HG03565 (cell line): ENCODE measurements around the gene PTPRG.

Experiments used
- ATAC-seq: cut with Tn5 transposase; IDR thresholded peaks from one replicate; pipeline ENCODE4 v1.9.1; 2021; ENCODE audit warnings: mild to moderate bottlenecking, moderate library complexity; ENCODE audit not compliant: unreplicated experiment

The PTPRG gene

DNA sequence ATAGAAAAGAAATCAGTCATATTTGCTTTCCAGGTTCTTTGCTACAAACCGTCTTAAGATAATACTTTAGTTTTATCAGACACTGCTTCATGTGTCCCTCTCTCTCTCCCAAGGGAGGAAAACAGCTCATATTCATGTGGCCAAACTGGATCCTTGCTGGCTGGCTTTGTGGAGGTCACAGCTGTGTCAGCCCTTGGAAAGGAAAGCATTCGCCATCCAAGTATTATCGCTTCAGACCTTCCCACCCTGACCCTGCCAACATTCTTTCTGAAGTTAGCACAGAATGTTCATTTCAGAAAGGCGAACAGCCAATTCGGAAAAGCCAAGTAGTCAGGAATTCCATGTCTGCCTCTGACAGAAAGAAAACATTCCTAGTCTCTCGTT lies 598.3 kb downstream of the PTPRG start:
- no peak for ATAC-seq

DNA sequence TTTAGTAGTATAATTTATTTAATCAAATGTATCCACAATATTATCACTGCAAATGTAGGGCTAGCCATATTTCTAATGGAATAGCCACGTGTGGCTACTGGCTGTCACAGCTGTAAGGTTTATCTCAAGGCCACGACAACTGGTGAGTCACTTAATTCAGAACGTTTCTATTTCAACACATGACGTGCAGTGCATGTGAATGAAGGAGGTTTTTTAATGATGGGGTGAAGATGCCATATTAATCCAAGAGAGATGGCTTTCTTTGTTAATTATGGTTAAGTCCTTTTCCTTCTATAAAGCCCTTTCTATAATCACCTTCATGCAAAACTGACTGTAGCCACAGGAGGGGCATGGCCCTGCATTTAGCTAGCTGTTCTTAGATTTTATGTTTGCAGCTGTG lies 600.0 kb downstream of the PTPRG start:
- ATAC-seq = no peak

DNA sequence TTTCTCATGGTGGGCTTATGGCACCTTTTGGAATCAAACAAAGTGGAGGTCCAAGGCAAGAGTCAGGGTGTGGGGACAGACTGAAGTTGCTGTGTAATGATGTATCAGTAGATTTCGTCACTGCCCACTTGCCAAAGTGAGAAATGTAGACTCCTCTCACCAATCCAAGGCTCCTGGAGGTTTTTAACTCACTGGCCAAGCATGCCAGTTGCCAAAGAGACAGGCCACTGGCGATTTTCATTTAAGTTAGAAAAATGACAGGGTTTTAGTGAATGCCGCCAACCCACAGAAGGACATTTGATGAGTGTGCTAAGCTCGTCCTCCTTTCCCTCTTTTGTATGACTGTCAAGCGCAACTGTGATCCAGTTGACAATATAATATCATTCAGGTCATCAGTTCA lies 602.8 kb downstream of the PTPRG start:
- no peak for ATAC-seq

GRCh38 chr3:62164746-62165145 lies 603.4 kb downstream of the PTPRG start:
- no peak for ATAC-seq

DNA sequence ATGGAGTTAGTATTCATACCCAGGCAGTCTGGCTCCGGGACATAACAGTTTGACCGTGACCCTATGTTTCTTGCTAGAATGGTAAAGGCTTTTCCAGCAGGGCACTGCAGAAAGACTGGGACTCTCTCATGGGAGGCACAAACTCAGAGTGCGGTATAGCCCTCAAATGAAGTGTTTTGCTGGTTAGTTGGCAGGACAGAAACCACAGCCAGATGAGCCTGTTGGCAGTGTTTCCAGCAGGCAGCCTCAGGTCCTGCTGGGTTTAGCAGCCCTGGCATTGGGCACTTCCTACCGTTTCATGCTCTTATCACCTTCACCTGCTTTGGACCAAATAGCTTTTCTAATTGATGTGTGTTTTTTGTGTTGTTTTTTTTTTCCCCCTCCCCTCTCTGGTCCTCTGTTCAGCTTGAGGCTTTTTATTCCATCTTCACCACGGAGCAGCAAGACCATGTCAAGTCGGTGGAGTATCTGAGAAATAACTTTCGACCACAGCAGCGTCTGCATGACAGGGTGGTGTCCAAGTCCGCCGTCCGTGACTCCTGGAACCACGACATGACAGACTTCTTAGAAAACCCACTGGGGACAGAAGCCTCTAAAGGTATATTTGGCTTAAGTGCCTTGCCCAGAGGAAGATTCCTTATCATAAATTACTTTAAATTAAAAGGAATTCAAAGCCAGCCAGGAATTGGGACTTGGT lies 606.3 kb downstream of the PTPRG start:
- ATAC-seq = no peak

GRCh38 chr3:62168356-62168755 lies 607.0 kb downstream of the PTPRG start:
- ATAC-seq = no peak

DNA sequence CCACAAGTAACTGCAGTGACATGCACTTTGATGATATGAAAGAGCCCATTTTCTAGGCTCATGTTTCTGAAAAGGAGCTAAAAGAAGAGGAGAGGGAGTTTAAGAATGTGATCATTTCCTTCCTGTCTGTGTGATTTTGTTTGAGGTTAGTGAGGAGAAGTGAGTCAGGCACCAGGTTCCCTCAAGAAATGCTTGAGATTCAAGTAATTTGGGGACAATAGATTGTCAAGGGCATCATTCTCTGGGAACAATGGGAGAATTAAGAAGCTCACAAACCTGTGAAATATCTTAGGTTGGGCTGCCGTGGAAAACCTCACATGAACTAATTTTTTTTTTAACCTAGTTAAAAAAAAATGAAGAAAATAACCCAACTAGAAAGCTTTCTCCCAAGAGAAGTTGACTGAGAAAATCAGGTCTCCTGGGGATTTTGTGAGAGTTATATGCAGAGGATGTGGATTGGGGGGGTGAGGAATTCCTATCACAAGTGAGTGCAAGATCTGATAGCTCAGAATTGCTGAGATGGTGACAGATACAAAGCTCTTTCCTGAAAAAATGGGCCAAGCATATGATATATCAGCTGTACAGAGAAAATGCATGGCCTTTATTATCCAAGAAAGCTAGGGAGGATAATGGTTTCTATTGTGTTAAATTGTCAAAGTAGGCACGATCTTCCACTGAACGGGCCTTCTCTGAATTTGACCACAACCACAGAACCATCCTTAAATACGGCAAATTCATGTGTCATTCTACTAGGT lies 608.7 kb downstream of the PTPRG start:
- ATAC-seq = no peak

DNA sequence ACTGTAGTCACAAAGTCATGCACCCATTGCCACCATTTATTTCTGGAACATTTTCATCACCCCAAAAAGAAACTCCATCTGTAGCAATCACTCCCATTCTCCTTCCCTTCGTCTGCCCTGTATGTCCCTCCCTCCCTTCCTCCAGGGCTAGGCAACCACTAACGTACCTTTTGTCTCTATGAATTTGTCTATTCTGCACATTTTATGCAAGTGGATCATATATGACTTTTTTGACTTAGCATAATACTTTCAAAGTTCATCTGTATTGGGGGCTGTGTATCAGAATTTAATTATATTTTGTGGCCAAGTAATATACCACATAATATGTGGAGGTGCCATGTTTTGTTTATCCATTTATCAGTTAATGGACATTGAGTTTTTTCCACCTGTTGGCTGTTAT lies 610.4 kb downstream of the PTPRG start:
- ATAC-seq = no peak

DNA sequence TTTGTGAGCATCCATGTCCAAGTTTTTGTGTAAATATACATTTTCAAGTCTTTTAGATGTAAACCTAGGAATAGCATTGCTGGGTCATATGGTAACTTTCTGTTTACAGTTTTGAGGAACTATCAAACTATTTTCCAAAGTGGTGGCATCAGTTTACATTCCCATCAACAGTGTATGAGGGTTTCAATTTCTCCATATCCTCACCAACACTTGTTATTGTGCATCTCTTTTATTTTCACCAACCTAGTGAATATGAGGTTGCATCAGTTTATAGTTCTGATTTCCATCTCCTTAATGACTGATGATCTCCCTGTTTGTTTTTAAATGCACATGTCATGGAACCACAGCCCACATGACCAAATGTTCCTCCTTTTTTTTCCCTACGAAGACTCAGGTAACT lies 610.8 kb downstream of the PTPRG start:
- no peak for ATAC-seq

GRCh38 chr3:62173939-62174515 lies 612.7 kb downstream of the PTPRG start:
- ATAC-seq = no peak

DNA sequence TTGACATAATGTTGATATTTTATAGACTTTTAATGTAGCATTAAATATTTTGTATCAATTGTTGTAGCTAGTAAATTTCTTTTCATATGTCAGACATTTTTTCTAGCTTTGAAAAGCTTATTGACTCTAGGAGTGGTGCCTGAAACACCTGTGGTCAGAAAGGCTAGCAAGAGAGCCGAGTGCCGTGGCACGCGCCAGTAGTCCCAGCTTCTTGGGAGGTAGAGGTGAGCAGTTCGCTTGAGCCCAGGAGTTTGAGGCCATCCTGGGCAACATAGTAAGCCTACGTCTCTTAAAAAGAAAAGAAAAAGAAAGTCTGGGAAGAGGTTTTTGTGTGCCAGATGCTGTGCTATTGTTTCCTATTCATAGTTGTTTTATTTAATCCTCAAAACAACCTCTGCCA lies 613.8 kb downstream of the PTPRG start:
- no peak for ATAC-seq

DNA sequence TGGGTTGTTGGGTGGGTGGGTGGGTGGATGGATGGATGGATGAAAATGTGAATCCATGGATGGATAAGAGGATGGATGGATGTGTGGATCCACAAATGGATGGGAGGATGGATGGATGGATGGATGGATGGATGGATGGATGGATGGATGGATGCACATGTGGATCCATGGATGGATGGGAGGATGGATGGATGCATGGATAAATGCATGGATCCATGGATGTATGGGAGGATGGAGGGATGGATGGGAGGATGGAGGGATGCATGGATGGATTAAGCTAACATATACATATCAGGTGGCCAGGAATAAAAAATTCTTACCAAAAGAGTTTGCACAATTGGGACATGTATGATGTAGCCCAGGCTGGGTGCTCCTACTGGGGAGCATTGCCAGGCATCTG lies 616.7 kb downstream of the PTPRG start:
- no peak for ATAC-seq

GRCh38 chr3:62178739-62179600 lies 617.6 kb downstream of the PTPRG start:
- ATAC-seq = no peak

DNA sequence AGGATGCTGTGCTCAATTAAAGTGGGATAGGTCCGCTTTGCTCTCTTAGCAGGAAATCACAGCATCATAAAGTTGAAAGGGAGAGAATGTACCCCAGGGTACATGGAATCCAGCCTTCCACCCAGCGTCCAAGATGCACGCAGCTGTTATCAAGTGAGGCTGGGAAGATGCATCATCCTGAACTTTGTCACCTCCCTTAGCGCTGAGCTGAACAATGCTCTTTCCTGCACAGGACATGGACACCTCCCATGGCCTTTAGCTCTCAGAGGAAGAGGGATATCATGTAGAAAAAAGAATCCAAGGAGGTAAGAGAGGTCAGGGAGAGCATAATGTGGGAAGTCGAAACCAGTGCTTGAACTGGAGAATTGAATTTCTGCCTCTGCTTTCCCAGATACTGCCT lies 619.1 kb downstream of the PTPRG start:
- no peak for ATAC-seq

DNA sequence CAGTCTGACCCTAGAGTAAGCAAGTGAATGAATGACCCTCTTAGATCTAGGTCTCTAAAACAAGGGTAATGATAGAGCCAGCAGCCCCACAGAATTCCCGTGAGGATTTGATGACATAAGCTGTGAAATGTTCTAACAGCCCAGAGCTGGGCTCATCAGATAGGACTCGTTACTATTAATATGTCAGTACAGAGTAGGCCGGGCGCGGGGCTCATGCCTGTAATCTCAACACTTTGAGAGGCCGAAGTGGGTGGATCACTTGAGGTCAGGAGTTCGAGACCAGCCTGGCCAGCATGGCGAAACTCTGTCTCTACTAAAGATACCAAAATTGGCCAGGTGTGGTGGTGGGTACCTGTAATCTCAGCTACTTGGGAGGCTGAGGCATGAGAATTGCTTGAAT lies 621.7 kb downstream of the PTPRG start:
- ATAC-seq = no peak

- no peak for ATAC-seq
Observed at GRCh38 chr3:62183969-62184368, 622.6 kb downstream of the PTPRG start.

- ATAC-seq = no peak
Observed at GRCh38 chr3:62184559-62184958, 623.2 kb downstream of the PTPRG start.

GRCh38 chr3:62187022-62187431 lies 625.7 kb downstream of the PTPRG start:
- ATAC-seq = no peak

GRCh38 chr3:62188681-62189375 lies 627.5 kb downstream of the PTPRG start:
- ATAC-seq = peak; percentile 65

DNA sequence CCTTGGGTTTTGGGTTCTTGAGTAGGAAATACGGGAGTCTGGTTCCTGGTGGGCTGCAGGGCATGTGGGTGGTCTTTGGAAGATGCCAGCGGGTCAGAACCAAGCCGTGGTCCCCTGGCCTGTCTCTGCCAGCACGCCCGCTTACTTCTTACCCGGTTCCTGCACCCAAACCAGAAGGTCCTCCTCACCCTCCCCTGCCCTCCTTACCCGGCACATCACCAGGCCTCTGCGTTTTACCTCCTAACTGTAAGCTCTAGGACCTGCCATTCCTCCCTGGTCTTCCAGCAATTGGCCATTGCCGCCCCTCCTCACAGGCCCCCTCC lies 628.0 kb downstream of the PTPRG start:
- no peak for ATAC-seq

DNA sequence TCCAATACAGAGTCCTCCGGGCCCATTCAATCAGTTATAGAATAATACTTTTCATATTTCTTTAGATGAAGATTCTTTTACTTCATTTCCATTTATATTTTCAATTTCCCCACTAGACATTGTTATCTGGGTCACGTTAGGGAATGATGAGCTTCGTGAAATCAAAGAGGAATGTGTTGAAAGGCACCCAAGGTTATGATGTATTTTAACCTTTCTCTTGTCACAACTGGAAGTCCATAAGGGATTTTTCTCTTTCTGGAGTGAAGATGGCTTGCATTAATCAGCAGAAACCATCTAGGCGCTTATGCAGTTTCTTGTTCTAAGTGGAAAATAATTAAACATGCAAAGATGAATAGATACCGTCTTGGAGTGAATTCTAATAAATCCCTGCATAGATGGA lies 631.5 kb downstream of the PTPRG start:
- no peak for ATAC-seq
